ENCODE measurements around the gene NCAM1.
"Not testable (repeated sequence)": the region's sequence is repeated elsewhere in the genome, so short reads cannot be mapped to it uniquely, and the experiment has no call there.

NCAM1 gene

DNA sequence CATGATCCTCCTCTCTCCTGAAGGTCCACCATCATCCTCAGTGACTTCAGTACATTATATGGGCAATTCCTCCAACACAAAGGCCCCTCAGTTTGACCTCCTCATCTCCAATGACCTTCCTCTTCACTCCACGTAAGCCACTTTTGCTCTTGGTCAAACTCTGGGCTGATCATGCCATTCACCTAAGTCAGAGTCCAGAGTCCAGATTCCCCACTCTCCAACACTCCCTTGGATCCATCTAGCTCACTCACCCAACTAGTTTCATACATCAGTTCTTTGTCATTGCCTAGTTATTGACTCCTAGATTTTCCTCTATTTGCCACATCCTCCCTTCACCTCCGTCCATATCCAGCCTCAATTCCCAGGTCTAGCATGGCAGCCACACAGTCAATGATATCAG lies 322.7 kb downstream of the NCAM1 start:
- DNase-seq = no peak

- no peak for DNase-seq
Measured at GRCh38 chr11:113286009-113286408, 324.8 kb downstream of the NCAM1 start.

DNA sequence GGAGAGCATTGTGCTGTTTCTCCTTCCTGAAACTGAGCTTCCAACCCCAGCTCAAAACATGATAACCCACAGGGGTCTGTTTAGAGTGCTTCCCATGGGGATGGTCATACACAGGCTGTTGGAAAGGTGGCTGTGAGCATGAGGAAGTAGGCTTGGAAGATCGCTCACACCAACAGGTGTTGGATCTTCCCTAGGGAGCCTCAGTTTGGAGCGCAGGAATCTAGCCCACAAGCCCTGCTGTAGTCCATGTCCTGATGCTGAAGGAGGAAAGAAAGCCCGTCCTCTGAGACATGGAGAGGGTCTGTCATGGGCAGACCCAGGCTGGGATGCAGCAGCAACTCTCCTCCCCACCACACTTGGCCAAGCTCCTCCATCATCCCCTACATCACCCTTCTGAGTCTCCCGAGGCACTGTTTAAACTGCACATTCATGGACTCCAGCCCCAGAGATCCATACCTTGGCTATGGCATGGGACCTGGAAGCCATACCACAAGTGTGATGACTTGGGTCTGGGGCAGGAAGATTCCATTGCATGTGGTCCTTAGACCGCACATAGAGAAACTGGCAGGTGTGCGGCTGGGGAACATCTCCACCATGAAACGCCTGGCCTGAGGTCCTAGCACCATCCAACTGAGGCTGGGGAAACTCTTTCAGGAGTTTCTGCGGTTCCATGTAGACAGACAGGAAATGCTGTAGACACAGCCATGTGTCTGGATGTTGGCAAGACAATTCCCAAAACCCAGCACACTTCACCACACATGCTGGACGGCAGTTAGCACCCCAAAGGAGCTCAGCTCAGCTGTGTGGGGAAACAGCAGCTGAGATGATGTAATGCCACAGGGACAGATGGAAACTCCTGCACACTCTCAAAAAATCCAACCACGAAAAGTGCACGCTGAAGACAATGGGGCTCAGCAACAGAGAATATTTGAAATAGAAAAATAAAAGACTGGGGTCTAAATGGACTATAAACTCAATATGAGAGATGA lies 325.6 kb downstream of the NCAM1 start:
- no peak for DNase-seq

DNA sequence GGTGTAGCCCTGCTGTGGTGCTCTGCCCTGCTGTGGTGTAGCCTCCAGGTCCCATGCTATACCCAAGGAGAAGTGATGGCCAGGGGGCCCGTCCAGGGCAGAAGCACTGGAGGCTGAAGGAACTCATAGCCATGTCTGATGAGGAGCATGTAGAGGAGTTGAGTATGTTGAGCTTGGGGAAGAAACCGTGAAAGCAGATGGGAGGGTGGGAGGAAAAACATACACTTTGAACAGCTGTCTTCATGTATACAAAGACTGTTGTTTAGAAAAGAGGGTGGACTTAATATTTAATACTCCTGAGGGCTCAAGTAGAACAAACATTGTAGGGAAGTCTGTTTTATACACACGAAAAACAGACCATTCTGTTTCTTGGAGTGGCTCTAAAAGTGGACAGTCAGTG lies 326.6 kb downstream of the NCAM1 start:
- DNase-seq = no peak

DNA sequence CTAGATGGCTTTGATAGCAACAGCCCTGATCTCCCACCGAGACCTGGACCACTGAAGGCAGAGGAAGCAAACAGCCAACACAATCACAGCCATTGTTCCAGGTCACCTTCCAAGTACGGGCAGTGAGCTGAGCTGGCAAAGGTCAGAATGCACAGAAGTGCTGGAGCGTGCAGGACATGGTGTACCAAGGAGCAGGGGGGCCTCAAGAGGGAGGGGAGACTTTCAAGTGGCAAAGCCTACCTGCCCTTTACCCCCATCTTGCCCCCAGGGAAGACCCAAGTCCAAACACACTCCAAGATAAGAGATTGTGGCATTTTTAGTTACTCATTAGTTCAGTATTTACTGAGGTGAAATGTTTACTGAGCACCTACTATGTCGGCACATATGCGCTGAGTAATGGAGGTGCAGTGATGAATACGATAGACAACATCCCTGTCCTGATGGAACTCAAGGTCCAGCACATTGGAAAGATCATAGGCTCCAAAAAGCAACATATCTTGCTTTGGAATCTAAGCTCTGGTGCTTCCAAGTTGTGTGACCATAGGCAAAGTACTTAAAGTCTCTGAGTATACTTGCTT lies 327.2 kb downstream of the NCAM1 start:
- no peak for DNase-seq

GRCh38 chr11:113289431-113290187 lies 328.4 kb downstream of the NCAM1 start:
- no peak for DNase-seq

DNA sequence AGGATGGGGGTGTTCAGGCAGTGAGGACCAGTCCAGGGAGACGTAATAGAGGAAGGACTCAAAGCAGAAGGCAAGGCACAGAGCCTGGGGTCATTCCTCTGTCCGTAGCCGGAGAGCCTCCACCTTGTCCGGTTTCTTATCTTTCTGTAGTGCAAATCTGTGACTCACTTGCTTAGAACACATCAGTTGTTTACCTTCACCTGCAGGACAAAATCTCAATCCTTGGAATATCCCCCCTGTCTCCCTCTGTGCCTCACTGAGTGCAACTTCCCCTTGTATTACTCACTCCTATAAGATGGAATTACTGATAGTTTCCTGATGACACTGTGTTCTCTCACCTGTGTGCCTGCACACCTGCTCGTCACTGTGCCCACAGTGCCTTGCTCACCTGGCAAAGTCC lies 332.7 kb downstream of the NCAM1 start:
- no peak for DNase-seq

DNA sequence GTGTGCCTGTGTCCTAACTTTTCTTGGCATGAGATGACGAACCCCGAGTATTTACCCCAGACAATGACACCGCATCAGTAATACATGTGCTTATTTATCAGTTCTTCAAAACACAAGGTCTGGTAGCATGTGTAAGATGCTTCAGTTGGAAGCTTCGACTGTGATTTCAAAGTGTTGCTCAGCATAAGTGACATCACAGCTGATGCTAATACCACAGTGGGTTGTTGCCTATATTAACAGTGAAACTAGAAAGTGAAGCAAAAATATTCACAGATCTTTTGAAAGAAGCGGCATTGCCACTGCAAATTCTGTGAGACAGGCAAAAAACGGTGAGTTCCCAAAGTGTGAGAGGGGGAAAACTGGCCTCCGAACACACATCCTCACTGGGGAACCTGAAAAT lies 334.8 kb downstream of the NCAM1 start:
- no peak for DNase-seq

DNA sequence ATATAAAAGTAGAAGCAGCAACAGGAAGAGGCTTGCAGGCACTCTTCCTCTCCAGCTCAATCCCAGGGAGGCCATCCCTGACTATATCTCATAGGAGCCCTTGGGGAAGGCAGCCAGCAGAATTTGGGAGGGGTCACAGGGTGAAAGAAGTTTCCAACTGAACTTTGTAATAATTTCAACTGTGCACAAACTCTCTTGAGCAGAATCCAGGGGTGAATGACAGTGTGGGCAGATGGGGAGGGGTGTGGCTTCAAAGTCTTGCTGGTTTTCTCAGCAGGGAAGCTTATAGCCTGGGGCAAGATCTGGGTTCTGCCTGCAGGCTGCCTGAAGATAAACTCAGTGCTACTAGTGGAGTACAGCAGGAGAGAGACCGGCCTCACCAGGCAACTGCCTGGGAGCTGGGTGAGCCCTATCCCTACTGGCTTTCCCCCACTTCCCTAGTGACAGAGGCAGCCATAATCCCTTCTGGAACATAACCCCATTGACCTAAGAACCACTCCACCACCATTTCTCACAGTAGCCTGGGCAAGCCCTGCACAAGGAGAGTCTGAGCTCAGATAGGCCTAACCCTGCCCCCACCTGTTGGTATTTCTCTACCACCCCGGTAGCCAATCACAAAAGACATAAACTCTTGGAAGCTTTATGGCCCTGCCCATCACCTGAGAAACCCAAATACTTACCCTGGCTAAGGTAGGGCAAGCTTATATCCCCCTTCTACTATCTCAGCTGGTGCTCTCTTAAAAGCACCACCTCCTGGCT lies 335.4 kb downstream of the NCAM1 start:
- DNase-seq = no peak

DNA sequence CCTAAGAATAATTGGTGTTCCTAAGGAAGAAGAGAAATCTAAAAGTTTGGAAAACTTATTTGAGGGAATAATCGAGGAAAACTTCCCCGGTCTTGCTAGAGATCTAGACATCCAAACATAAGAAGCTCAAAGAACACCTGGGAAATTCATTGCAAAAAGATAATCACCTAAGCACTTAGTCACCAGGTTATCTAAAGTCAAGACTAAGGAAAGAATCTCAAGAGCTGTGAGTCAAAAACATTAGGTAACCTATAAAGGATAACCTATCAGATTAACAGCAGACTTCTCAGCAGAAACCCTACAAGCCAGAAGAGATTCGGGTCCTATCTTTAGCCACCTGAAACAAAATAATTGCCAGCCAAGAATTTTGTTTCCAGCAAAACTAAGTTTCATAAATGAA lies 337.3 kb downstream of the NCAM1 start:
- DNase-seq = not testable (repeated sequence)

GRCh38 chr11:113304916-113305315 lies 343.7 kb downstream of the NCAM1 start:
- DNase-seq = no peak

DNA sequence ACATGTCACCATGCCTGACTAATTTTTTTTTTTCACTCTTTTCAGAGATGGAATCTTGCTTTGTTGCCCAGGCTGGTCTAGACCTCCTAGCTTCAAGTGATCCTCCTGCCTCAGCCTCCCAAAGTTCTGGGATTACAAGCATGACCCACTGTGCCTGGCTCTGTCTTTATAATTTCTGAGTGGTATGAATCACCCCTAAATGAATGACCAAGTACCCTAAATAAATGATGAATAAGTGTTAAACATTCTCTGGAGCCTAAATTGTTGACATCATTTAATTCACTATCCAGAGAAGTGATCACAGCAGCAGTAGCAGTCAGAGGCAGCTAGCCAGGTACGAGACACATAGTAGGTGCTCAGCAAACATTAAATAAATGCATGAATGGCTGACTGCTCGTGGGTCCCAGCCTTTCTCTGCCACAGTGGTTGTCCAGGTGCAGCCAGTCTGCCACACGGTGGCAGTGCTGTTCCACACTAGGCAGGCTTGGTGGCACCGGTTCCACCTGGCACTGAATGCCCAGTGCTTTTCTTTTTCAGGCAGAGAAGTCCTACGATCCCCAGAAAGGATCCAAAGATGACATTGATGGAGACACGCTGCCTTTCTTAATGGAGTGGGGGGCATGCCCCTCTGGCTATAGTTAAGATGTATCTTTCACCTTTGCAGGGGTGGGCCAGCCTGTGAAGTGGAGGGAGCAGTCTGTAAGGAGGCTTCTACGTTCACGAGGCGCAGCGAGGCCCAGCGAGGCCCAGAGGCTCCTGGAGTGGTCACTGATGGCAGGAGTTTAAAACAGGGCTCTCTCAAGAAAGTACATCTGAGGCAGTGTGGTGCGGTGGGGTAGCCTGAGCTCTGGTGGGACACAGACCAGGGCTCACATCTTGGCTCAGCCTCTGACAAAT lies 344.5 kb downstream of the NCAM1 start:
- DNase-seq = peak; percentile 21 to 54

- DNase-seq = no peak
Measured at GRCh38 chr11:113308601-113309000, 347.4 kb downstream of the NCAM1 start.

DNA sequence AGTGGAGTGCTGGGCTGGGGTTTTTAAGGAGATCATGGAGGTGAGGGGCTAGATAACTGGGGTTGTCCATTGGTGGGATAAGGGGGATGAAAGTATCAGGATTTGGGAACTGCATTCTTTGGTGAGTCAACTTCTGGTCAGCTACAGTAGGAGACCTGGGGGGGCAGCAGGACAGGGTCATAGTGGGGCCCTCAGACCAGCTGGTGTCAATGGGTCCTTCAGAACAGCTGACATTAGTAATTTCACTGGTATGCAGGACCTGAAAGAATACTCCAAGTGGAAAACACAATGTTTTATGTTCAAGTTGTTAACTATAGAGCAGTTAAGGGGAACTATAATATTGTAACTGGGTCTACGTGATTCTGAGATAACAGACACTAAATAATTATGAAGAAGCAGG lies 350.3 kb downstream of the NCAM1 start:
- DNase-seq = no peak

GRCh38 chr11:113313601-113314000 lies 352.4 kb downstream of the NCAM1 start:
- DNase-seq = no peak

- no peak for DNase-seq
Measured at GRCh38 chr11:113314065-113314388, 352.8 kb downstream of the NCAM1 start.

DNA sequence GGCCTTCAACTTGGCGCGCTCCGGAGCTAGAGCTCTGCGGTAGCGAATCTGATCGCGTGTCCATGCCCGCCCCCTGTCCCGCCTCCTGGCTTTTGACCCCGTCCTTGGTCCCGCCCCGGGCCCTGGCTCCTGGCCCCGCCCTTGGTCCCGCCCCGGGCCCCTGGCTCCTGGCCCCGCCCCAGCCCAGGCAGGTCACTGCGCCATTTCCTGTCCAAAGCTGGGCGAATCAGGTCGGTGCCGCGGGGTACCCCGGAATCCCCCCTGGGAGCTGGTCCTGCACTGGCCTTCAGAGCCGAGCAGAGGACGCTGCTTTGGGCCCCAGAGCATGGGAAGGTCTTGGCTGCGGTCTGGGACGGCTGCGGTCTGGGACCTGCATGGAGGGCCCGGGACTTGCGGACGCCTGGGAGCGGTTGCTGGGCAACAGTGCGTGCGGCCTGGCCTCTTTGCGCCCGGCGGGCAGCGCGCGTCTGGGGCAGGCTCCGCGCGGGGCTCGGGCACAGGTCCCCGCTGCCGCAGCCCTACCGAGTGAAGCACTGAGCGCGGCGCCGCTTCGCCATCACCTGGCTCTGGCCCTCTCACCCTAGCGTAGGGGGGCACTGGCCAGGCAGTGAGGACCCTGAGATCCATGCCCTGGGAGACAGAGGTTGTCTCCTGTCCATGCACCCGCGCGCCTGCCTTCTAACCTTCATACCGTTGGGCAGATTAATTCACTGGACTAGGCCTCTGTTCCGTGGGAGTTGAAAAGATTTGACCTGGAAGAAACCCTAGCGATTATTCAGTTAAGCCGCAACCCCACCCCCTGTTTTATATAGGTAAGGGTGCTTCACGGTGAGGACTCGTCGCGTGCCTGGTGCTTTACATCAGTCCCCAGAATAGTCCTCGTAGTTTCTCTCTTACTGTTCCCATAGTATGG lies 353.4 kb downstream of the NCAM1 start, which contains the start of gene TTC12:
Gene TTC12 (plus strand): TSS at position 195 of the 913 bp plus-strand sequence. CDS start 1,675 bp downstream, outside the sequence.
- DNase-seq = peak in 1 of 2 experiments; percentile 81

- no peak for DNase-seq
Measured at GRCh38 chr11:113315811-113316210, 354.6 kb downstream of the NCAM1 start.

DNA sequence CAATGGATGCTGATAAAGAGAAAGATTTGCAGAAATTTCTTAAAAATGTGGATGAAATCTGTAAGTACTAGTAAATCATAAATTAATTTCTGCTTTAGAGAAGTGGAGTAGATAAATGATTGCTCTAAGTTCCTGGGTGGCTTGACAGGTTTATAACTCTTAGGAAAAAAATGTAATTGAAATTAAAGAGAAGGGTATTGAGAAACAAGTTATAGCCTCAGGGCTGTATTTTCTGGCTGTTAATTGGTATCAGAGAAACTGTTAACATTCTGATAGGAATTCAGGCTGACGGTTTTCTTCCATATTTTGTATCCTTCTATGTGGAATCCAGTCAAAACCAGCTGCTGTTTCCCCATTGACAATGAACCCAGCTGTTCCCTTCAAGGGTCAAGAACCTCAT lies 355.0 kb downstream of the NCAM1 start:
- DNase-seq = no peak

- DNase-seq = no peak
Measured at GRCh38 chr11:113317339-113317738, 356.1 kb downstream of the NCAM1 start.

DNA sequence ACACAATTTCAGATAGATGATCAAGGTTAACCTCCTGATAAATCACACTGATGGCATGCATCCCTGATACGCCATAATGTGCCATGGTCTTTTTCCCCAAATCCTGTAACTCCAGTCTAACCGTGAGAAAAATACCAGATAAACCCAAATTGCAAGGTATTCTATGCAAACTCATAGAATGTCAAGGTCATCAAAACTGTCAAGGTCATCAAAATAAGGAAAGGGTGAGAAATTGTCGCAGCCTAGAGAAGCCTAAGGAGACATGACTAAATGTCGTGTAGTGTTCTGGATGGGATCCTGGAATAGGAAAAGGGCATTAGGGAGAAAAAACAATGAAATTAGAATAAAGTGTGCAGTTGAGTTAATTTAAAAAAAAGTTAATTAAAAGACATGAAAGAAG lies 357.9 kb downstream of the NCAM1 start:
- no peak for DNase-seq

Measured in cerebellar nuclear complex (tissue), 1 donor.